Tibial artery (tissue), 4 donors: ENCODE results near the gene TMEM18.

Source experiments
- DNase-seq, 2 donors: peaks; one replicate each; pipeline ENCODE4 v3.0.0-alpha.2; 2019
- H3K27ac ChIP-seq, 2 donors: fragments of 200-600 bp; sonication (generic) in 1 of 2; 1 replicate in 1 of 2; 2 replicates in 1 of 2; pipeline ENCODE4 v1.5.1; 2018 to 2019; ENCODE audit warnings: mild to moderate bottlenecking in 1 of 2
- H3K27me3 ChIP-seq, 2 donors: fragments of 200-600 bp; sonication (generic) in 1 of 2; one replicate each; pipeline versions ENCODE4 v1.5.1 to v1.6.0; 2016 to 2019
- H3K36me3 ChIP-seq, 3 donors: fragments of 200-600 bp; sonication (generic) in 2 of 3; one replicate each; pipeline ENCODE4 v1.5.1; 2016 to 2019; ENCODE audit warnings: mild to moderate bottlenecking in 2 of 3
- H3K4me1 ChIP-seq, 4 donors: fragments of 200-600 bp; sonication (generic) in 2 of 4; 1 replicate in 3 of 4; 2 replicates in 1 of 4; pipeline ENCODE4 v1.5.1; 2016 to 2019
- H3K4me3 ChIP-seq, 2 donors: fragments of 200-600 bp; sonication (generic) in 1 of 2; 1 replicate in 1 of 2; 2 replicates in 1 of 2; pipeline ENCODE4 v1.5.1; 2018 to 2019; ENCODE audit warnings: mild to moderate bottlenecking in 2 of 2
- H3K9me3 ChIP-seq, 3 donors: fragments of 200-600 bp; sonication (generic) in 1 of 3; one replicate each; pipeline ENCODE4 v1.5.1; 2016 to 2019
- CTCF ChIP-seq, 2 experiments: fragments of 200-600 bp in 1 of 2; fragments of 450-650 bp in 1 of 2; IDR thresholded peaks; one replicate each; pipeline ENCODE4 v1.5.1; 2017 to 2019; ENCODE audit warnings: antibody characterized with exemption in 2 of 2, mild to moderate bottlenecking in 1 of 2, moderate library complexity in 1 of 2
- intact Hi-C: fragments of 100-400 bp; cut with DNase I; formaldehyde crosslinking; loops from one replicate; pipeline ENCODE4 v1.15.0; 2023; ENCODE audit warnings: low total_unique reads

The TMEM18 gene

GRCh38 chr2:656676-657075 is 20.5 kb downstream of the TMEM18 start:
- DNase-seq = no peak
- TF ChIP-seq CTCF (IDR thresholded peaks at IDR 0.05) = no peak
- H3K4me1 ChIP-seq = no peaks in the 10 kb centered on the region
- H3K27me3 ChIP-seq = peaks cover 0 to 27% of the 10 kb centered on the region in 2 donors
- intact Hi-C loops = no loop called here
- no peaks in the 10 kb centered on the region for H3K36me3 ChIP-seq
- H3K27ac ChIP-seq = no peak overlapping the region
- no peak overlapping the region for H3K4me3 ChIP-seq
- no peaks in the 10 kb centered on the region for H3K9me3 ChIP-seq

GRCh38 chr2:655626-656025 is 21.6 kb downstream of the TMEM18 start:
- intact Hi-C loops = no loop called here
- TF ChIP-seq CTCF (IDR thresholded peaks at IDR 0.05) = no peak
- DNase-seq = no peak
- Histone ChIP-seq H3K4me3 (no peak overlapping the region), H3K27ac (no peak overlapping the region), H3K27me3 (peaks cover 0 to 20% of the 10 kb centered on the region in 2 donors), H3K4me1 (no peaks in the 10 kb centered on the region), H3K36me3 (no peaks in the 10 kb centered on the region), H3K9me3 (no peaks in the 10 kb centered on the region)

GRCh38 chr2:654896-655295 is 22.3 kb downstream of the TMEM18 start:
- no peak for DNase-seq
- TF ChIP-seq CTCF (IDR thresholded peaks at IDR 0.05) = no peak
- H3K4me1 ChIP-seq = no peaks in the 10 kb centered on the region
- no peak overlapping the region for H3K27ac ChIP-seq
- no peaks in the 10 kb centered on the region for H3K36me3 ChIP-seq
- no peak overlapping the region for H3K4me3 ChIP-seq
- peaks cover 0 to 17% of the 10 kb centered on the region in 2 donors for H3K27me3 ChIP-seq
- intact Hi-C loops = no loop called here
- H3K9me3 ChIP-seq = no peaks in the 10 kb centered on the region

GRCh38 chr2:653645-654425 is 23.4 kb downstream of the TMEM18 start:
- Histone ChIP-seq H3K9me3 (no peaks in the 10 kb centered on the region), H3K4me3 (no peak overlapping the region), H3K27me3 (peaks cover 0 to 20% of the 10 kb centered on the region in 2 donors), H3K36me3 (no peaks in the 10 kb centered on the region), H3K4me1 (no peaks in the 10 kb centered on the region), H3K27ac (no peak overlapping the region)
- intact Hi-C loops = no loop called here
- no peak for DNase-seq
- no peak for TF ChIP-seq CTCF (IDR thresholded peaks at IDR 0.05)

GRCh38 chr2:652881-653480 is 24.2 kb downstream of the TMEM18 start:
- no peak overlapping the region for H3K27ac ChIP-seq
- H3K4me1 ChIP-seq = no peaks in the 10 kb centered on the region
- no peak overlapping the region for H3K4me3 ChIP-seq
- H3K9me3 ChIP-seq = no peaks in the 10 kb centered on the region
- no peaks in the 10 kb centered on the region for H3K36me3 ChIP-seq
- no peak for DNase-seq
- intact Hi-C loops = no loop called here
- TF ChIP-seq CTCF (IDR thresholded peaks at IDR 0.05) = no peak
- H3K27me3 ChIP-seq = peaks cover 0 to 22% of the 10 kb centered on the region in 2 donors
